HL-60 (cell line): Measurements from ENCODE around the gene DDX42.

ENCODE experiments used
- GABPA ChIP-seq: IDR thresholded peaks from 2 replicates; pipeline ENCODE4 v1.6.1; 2012; ENCODE audit warnings: low read depth
- POLR2AphosphoS5 ChIP-seq: IDR thresholded peaks from 2 replicates; pipeline ENCODE4 v1.6.1; 2012; ENCODE audit warnings: low read depth
- TF ChIP-seq, protein P1 (sequence below): IDR thresholded peaks from one replicate; pipeline ENCODE4 v1.5.1; 2011; ENCODE audit warnings: low read length, control low read depth, inconsistent platforms; ENCODE audit not compliant: insufficient read depth
- TF ChIP-seq, protein P2 (sequence below): IDR thresholded peaks from 2 replicates; pipeline ENCODE4 v1.6.1; 2012; ENCODE audit warnings: low read depth; ENCODE audit not compliant: insufficient replicate concordance

GRCh38 chr17:63850401-63850800 is 76.4 kb downstream of the DDX42 start:
- TF ChIP-seq POLR2AphosphoS5: no peak
- TF ChIP-seq, protein P1, sequence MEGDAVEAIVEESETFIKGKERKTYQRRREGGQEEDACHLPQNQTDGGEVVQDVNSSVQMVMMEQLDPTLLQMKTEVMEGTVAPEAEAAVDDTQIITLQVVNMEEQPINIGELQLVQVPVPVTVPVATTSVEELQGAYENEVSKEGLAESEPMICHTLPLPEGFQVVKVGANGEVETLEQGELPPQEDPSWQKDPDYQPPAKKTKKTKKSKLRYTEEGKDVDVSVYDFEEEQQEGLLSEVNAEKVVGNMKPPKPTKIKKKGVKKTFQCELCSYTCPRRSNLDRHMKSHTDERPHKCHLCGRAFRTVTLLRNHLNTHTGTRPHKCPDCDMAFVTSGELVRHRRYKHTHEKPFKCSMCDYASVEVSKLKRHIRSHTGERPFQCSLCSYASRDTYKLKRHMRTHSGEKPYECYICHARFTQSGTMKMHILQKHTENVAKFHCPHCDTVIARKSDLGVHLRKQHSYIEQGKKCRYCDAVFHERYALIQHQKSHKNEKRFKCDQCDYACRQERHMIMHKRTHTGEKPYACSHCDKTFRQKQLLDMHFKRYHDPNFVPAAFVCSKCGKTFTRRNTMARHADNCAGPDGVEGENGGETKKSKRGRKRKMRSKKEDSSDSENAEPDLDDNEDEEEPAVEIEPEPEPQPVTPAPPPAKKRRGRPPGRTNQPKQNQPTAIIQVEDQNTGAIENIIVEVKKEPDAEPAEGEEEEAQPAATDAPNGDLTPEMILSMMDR: no peak
- TF ChIP-seq, protein P2, sequence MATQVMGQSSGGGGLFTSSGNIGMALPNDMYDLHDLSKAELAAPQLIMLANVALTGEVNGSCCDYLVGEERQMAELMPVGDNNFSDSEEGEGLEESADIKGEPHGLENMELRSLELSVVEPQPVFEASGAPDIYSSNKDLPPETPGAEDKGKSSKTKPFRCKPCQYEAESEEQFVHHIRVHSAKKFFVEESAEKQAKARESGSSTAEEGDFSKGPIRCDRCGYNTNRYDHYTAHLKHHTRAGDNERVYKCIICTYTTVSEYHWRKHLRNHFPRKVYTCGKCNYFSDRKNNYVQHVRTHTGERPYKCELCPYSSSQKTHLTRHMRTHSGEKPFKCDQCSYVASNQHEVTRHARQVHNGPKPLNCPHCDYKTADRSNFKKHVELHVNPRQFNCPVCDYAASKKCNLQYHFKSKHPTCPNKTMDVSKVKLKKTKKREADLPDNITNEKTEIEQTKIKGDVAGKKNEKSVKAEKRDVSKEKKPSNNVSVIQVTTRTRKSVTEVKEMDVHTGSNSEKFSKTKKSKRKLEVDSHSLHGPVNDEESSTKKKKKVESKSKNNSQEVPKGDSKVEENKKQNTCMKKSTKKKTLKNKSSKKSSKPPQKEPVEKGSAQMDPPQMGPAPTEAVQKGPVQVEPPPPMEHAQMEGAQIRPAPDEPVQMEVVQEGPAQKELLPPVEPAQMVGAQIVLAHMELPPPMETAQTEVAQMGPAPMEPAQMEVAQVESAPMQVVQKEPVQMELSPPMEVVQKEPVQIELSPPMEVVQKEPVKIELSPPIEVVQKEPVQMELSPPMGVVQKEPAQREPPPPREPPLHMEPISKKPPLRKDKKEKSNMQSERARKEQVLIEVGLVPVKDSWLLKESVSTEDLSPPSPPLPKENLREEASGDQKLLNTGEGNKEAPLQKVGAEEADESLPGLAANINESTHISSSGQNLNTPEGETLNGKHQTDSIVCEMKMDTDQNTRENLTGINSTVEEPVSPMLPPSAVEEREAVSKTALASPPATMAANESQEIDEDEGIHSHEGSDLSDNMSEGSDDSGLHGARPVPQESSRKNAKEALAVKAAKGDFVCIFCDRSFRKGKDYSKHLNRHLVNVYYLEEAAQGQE: no peak
- TF ChIP-seq GABPA: no peak
